ENCODE measurements around the gene CCDC192. TPM values are rescaled to one million over a fixed set of nuclear protein-coding genes. Genes with fewer than 3 reads are reported as not detected.

The CCDC192 gene
- total and polyA plus RNA-seq, 2 experiments from 2014 or later: 0.40 TPM; not detected in 1

DNA sequence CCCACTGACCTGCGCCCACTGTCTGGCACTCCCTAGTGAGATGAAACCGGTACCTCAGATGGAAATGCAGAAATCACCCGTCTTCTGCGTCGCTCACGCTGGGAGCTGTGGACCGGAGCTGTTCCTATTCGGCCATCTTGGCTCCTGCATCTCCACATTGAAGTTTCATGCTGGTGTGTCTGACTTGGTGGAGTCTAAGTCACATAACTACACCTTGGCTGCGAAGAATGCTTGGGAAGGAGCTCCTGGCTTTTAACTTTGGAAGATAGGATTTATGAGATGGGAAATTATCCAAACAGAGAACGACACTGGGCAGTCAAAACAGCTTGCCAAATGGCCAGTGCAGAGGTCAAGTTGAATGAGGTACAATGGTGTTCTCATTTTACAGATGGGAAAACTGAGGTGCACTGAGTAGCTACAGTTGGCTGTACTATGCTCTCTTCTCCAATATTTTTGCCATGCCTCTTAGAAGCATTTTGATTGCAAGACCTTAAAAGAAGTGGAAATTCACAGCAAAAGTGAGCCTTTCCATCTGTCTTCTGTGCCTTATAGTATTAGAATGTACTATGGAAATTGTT lies 36.7 kb downstream of the CCDC192 start:
- Histone ChIP-seq H4K20me1 (replicated peaks; ENCODE audit: insufficient read depth) (no peaks in the 10 kb centered on the region), H3K9me2 (ENCODE audit: insufficient read depth) (peaks cover 3% of the 10 kb centered on the region; the same call in 1 of the 2 replicates), H3K36me3 (ENCODE audit: insufficient read depth) (no peaks in the 10 kb centered on the region), H3K4me3 (peak overlapping the region; percentile 56), H3K27ac (ENCODE audit: low read depth) (no peak overlapping the region), H2AFZ (peak overlapping the region; percentile 74; the same call in 1 of the 2 replicates), H3K4me2 (peak overlapping the region; percentile 73), H3K4me1 (ENCODE audit: insufficient read depth) (peaks cover 6% of the 10 kb centered on the region; the same call in 1 of the 2 replicates), H3K79me2 (replicated peaks; ENCODE audit: insufficient read depth) (no peaks in the 10 kb centered on the region), H3K27me3 (ENCODE audit: insufficient read depth) (no peaks in the 10 kb centered on the region), H3F3A (replicated peaks; ENCODE audit: low read depth) (no peaks in the 10 kb centered on the region)
- ATAC-seq: peak; percentile 44; the same call in 1 of the 3 replicates
- Mint-ChIP-seq H3K27ac (0 out of 2 replicates have a peak overlapping the region, but pooled peaks have one; percentile 40), H3K9me3 (peaks cover 3% of the 10 kb centered on the region; the same call in 2 of the 3 replicates), H3K27me3 (ENCODE audit: insufficient read depth, low read depth, poor library complexity) (peaks cover 4% of the 10 kb centered on the region), H3K36me3 (ENCODE audit: low read depth) (peaks cover 3% of the 10 kb centered on the region; the same call in 1 of the 3 replicates), H3K4me3 (peak overlapping the region; percentile 77), H3K4me1 (peaks cover 10% of the 10 kb centered on the region)
- DNase-seq (ENCODE audit: low spot score): peak; percentile 9
- no peak for TF ChIP-seq ZNF114 (CRISPR knock-in tag; IDR thresholded peaks at IDR 0.05)
- TF ChIP-seq JUNB (IDR thresholded peaks at IDR 0.05; ENCODE audit: unreplicated experiment): no peak
- TF ChIP-seq STAT1 (IDR thresholded peaks at IDR 0.05; ENCODE audit: unreplicated experiment): no peak
- TF ChIP-seq, protein P1, sequence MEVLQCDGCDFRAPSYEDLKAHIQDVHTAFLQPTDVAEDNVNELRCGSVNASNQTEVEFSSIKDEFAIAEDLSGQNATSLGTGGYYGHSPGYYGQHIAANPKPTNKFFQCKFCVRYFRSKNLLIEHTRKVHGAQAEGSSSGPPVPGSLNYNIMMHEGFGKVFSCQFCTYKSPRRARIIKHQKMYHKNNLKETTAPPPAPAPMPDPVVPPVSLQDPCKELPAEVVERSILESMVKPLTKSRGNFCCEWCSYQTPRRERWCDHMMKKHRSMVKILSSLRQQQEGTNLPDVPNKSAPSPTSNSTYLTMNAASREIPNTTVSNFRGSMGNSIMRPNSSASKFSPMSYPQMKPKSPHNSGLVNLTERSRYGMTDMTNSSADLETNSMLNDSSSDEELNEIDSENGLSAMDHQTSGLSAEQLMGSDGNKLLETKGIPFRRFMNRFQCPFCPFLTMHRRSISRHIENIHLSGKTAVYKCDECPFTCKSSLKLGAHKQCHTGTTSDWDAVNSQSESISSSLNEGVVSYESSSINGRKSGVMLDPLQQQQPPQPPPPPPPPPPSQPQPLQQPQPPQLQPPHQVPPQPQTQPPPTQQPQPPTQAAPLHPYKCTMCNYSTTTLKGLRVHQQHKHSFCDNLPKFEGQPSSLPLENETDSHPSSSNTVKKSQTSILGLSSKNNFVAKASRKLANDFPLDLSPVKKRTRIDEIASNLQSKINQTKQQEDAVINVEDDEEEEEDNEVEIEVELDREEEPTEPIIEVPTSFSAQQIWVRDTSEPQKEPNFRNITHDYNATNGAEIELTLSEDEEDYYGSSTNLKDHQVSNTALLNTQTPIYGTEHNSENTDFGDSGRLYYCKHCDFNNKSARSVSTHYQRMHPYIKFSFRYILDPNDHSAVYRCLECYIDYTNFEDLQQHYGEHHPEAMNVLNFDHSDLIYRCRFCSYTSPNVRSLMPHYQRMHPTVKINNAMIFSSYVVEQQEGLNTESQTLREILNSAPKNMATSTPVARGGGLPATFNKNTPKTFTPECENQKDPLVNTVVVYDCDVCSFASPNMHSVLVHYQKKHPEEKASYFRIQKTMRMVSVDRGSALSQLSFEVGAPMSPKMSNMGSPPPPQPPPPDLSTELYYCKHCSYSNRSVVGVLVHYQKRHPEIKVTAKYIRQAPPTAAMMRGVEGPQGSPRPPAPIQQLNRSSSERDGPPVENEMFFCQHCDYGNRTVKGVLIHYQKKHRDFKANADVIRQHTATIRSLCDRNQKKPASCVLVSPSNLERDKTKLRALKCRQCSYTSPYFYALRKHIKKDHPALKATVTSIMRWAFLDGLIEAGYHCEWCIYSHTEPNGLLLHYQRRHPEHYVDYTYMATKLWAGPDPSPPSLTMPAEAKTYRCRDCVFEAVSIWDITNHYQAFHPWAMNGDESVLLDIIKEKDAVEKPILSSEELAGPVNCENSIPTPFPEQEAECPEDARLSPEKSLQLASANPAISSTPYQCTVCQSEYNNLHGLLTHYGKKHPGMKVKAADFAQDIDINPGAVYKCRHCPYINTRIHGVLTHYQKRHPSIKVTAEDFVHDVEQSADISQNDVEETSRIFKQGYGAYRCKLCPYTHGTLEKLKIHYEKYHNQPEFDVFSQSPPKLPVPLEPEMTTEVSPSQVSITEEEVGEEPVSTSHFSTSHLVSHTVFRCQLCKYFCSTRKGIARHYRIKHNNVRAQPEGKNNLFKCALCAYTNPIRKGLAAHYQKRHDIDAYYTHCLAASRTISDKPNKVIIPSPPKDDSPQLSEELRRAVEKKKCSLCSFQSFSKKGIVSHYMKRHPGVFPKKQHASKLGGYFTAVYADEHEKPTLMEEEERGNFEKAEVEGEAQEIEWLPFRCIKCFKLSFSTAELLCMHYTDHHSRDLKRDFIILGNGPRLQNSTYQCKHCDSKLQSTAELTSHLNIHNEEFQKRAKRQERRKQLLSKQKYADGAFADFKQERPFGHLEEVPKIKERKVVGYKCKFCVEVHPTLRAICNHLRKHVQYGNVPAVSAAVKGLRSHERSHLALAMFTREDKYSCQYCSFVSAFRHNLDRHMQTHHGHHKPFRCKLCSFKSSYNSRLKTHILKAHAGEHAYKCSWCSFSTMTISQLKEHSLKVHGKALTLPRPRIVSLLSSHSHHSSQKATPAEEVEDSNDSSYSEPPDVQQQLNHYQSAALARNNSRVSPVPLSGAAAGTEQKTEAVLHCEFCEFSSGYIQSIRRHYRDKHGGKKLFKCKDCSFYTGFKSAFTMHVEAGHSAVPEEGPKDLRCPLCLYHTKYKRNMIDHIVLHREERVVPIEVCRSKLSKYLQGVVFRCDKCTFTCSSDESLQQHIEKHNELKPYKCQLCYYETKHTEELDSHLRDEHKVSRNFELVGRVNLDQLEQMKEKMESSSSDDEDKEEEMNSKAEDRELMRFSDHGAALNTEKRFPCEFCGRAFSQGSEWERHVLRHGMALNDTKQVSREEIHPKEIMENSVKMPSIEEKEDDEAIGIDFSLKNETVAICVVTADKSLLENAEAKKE (CRISPR knock-in tag; IDR thresholded peaks at IDR 0.05): no peak
- TF ChIP-seq, protein P2, sequence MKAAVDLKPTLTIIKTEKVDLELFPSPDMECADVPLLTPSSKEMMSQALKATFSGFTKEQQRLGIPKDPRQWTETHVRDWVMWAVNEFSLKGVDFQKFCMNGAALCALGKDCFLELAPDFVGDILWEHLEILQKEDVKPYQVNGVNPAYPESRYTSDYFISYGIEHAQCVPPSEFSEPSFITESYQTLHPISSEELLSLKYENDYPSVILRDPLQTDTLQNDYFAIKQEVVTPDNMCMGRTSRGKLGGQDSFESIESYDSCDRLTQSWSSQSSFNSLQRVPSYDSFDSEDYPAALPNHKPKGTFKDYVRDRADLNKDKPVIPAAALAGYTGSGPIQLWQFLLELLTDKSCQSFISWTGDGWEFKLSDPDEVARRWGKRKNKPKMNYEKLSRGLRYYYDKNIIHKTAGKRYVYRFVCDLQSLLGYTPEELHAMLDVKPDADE (IDR thresholded peaks at IDR 0.05): no peak
- TF ChIP-seq, protein P3, sequence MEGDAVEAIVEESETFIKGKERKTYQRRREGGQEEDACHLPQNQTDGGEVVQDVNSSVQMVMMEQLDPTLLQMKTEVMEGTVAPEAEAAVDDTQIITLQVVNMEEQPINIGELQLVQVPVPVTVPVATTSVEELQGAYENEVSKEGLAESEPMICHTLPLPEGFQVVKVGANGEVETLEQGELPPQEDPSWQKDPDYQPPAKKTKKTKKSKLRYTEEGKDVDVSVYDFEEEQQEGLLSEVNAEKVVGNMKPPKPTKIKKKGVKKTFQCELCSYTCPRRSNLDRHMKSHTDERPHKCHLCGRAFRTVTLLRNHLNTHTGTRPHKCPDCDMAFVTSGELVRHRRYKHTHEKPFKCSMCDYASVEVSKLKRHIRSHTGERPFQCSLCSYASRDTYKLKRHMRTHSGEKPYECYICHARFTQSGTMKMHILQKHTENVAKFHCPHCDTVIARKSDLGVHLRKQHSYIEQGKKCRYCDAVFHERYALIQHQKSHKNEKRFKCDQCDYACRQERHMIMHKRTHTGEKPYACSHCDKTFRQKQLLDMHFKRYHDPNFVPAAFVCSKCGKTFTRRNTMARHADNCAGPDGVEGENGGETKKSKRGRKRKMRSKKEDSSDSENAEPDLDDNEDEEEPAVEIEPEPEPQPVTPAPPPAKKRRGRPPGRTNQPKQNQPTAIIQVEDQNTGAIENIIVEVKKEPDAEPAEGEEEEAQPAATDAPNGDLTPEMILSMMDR (conservative IDR thresholded peaks at IDR 0.05; ENCODE audit: low read depth in 2 of 2): no peak
- TF ChIP-seq, protein P4, sequence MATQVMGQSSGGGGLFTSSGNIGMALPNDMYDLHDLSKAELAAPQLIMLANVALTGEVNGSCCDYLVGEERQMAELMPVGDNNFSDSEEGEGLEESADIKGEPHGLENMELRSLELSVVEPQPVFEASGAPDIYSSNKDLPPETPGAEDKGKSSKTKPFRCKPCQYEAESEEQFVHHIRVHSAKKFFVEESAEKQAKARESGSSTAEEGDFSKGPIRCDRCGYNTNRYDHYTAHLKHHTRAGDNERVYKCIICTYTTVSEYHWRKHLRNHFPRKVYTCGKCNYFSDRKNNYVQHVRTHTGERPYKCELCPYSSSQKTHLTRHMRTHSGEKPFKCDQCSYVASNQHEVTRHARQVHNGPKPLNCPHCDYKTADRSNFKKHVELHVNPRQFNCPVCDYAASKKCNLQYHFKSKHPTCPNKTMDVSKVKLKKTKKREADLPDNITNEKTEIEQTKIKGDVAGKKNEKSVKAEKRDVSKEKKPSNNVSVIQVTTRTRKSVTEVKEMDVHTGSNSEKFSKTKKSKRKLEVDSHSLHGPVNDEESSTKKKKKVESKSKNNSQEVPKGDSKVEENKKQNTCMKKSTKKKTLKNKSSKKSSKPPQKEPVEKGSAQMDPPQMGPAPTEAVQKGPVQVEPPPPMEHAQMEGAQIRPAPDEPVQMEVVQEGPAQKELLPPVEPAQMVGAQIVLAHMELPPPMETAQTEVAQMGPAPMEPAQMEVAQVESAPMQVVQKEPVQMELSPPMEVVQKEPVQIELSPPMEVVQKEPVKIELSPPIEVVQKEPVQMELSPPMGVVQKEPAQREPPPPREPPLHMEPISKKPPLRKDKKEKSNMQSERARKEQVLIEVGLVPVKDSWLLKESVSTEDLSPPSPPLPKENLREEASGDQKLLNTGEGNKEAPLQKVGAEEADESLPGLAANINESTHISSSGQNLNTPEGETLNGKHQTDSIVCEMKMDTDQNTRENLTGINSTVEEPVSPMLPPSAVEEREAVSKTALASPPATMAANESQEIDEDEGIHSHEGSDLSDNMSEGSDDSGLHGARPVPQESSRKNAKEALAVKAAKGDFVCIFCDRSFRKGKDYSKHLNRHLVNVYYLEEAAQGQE (IDR thresholded peaks at IDR 0.05; ENCODE audit: unreplicated experiment): no peak
- no peak for TF ChIP-seq POLR2AphosphoS5 (IDR thresholded peaks at IDR 0.05; ENCODE audit: low read depth)
- no peak for TF ChIP-seq NANOG (IDR thresholded peaks at IDR 0.05; ENCODE audit: borderline replicate concordance)
